NCI-H187 (cell line): Measurements from ENCODE around the gene ARID3A.

ENCODE experiments used
- DNase-seq, 2 experiments: peaks; one replicate each; lab custom pipeline; 2025; lab: John Stamatoyannopoulos, UW

ARID3A gene

DNA sequence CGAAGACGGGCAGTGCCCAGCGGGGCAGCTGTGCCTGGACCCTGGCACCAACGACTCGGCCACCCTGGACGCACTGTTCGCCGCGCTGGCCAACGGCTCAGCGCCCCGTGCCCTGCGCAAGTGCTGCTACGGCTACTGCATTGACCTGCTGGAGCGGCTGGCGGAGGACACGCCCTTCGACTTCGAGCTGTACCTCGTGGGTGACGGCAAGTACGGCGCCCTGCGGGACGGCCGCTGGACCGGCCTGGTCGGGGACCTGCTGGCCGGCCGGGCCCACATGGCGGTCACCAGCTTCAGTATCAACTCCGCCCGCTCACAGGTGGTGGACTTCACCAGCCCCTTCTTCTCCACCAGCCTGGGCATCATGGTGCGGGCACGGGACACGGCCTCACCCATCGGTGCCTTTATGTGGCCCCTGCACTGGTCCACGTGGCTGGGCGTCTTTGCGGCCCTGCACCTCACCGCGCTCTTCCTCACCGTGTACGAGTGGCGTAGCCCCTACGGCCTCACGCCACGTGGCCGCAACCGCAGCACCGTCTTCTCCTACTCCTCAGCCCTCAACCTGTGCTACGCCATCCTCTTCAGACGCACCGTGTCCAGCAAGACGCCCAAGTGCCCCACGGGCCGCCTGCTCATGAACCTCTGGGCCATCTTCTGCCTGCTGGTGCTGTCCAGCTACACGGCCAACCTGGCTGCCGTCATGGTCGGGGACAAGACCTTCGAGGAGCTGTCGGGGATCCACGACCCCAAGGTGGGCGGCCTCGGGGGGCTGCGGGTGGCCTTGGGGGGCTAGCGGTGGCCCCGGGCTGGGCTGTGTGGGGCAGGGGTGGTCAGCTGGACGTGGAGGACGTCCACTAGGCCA is 79.2 kb downstream of the ARID3A start:
- no peak for DNase-seq

DNA sequence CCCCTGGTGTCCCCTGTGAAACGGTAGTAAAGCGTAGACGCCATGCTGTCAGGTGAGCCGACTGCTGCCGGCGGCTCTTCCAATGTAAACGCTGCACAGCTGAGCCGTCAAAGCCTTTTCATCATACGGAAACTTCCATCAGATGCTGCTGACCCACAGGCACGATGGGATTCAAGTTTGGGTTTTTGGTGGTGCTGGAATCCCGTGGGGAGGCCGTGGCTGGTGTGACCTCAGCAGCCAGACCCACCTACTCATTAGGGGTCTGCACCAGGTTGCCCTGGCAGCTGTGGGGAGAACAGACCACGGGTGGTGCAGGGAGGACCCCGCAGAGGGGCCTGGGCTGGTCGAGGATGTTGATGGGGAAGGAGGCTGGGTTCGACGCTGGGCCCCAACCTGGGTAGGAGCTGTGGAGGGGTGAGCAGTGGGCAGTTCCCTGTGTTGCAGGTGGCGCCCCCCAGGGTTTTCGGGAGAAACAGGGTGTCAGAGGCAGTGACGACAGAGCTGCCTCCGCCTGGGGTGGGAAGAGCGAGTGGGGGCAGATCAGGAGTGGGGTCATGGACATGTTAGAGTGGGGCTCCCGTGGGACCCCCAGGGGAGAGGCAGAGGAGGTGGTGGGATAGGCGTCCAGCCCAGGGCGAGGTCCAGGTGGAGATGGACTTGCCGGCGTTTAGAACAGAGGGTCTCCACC is 81.0 kb downstream of the ARID3A start:
- DNase-seq, result no peak

DNA sequence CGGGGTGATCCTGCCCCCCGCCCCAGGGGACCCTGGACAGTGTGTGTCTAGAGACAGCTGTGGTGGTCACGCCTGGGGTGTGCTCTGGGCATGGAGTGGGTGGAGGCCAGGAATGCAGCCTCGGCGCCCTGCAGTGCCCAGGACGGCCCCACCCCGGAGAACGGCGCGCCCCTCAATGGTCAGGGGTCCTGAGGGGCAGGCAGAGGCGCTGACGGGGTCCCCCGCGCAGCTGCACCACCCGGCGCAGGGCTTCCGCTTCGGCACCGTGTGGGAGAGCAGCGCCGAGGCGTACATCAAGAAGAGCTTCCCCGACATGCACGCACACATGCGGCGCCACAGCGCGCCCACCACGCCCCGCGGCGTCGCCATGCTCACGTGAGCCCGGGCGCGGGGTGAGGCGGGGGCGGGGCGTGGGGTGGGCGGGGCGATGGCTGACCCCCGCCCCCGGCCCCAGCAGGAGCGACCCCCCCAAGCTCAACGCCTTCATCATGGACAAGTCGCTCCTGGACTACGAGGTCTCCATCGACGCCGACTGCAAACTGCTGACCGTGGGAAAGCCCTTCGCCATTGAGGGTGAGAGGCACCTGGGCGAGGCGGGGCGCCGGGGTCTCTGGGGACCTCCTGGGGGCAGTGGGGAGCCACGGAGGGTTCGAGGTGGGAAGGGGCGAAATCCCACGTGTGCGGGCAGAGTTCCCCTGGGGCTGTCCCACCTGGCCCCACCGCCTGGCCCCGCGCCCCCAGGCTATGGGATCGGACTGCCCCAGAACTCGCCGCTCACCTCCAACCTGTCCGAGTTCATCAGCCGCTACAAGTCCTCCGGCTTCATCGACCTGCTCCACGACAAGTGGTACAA is 81.8 kb downstream of the ARID3A start:
- DNase-seq, result no peak

DNA sequence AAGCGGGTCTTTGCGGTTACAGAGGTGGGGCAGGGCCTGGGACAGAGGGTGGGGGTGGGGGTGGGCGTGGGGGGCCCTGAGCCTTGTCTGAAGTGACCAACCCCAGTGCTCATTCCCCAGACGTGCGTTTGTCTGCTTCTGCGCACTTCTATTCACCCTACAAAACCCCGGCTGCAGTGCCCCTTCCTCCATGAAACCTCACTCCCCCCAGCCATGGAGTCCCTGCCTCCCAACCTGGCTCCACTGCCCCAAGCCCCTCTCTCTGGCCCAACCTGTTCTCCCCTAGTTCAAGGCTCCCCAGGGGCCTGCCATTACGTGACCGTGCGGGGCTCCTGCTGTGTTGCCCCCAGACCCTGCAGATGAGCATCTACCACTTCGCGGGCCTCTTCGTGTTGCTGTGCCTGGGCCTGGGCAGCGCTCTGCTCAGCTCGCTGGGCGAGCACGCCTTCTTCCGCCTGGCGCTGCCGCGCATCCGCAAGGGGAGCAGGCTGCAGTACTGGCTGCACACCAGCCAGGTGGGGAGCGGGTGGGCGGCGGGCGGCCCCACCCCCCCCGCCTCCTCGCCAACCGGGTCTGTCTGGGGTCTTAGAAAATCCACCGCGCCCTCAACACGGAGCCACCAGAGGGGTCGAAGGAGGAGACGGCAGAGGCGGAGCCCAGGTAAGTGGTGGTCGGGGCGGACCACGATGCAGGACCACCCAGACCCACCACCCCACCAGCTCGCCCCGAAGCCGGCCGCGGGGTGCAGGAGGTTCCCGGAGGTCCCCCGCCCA is 82.6 kb downstream of the ARID3A start:
- DNase-seq, result no peak

DNA sequence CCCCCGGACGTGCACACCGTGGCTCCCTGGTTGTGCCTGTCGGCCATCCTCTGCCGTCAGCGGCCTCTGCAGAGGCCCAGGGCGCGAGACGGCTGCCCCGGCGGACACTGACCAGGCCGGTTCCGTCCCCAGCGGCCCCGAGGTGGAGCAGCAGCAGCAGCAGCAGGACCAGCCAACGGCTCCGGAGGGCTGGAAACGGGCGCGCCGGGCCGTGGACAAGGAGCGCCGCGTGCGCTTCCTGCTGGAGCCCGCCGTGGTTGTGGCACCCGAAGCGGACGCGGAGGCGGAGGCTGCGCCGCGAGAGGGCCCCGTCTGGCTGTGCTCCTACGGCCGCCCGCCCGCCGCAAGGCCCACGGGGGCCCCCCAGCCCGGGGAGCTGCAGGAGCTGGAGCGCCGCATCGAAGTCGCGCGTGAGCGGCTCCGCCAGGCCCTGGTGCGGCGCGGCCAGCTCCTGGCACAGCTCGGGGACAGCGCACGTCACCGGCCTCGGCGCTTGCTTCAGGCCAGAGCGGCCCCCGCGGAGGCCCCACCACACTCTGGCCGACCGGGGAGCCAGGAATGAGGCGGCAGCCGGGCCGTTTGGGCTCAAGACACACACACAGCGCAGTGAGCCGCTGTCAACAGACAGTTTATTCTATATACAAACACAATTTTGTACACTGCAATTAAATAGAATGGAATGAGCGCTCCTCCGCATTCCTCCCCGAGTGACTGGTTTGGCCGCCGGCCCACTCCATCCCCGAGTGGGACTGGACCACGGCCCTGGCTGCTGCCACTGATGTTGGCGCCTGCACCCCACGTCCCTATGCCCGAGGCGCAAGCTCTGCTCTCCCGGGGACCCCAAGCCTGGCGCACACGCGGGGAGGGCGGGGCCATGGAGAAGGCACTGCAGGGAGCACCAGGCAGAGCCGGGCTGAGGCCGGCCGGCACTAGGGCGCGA is 83.5 kb downstream of the ARID3A start:
- DNase-seq, result no peak

DNA sequence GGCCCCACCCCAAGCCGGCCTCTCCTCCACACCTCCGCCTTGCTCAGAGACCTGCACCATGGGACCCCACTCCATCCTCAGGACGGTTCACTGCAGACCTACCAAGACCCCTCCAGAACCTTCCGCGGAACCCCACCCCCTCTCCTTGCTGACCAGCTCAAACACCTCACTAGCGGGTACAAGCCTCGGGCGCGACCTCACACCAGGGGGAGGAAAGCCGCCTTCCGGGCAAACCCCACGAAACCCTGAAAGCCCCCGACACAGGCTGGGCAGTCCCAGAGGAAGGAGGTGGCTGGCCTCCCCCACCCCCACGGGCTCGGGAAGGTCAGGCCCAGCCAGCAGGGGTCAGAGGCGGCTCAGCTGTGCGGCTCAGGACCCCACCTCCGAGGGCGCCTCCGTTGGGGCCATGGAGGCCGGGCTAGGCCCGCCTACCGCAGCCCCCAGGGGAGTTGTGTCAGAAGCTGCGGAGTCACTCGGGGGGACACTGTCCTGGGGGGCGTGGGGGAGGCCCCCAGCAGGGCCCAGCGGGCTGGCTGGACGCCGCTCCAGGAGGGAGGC is 84.2 kb downstream of the ARID3A start:
- DNase-seq, result no peak

DNA sequence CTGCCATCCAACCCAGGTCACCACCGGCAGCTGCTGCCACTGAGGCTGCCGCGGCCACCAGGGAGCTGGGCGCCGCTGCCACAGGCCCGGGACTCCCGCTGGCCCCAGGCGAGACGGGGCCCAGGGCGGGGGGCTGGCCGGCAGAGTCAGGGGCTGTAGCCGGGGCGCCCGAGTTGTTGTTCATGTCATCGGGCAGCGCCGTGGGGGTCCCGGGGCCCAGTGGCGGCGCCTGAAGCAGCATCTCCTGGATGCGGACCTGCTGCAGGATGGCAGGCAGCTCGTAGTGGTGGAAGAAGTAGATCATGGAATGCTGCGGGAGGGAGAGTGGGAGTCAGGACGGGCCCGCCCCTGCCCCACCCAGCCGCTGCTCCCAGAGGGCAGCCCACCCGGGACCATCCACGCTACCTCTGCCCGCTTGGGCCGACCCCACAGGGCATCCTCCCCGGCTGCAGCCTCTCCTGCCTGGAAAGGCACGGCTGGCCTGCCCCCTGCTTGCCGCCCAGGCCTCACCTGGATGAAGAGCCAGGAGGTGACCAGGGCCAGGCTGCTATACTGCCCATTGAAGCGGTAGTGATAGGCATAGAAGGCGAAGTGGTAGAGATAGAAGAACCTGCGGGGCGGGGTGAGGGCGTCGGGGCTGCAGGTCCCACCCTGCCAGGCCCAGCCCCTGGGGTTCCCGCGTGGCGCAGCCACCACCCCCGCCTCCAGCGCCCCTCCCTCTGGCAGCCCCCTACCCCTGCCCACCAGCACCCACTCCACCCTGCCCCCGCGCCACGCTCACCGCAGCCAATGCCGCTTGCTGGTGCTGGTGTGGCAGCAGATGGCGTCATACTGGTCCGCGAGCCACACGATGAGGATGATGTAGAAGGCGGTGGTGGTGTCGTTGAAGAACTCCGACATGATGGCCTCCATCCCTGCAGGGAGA is 85.0 kb downstream of the ARID3A start:
- DNase-seq, result no peak

DNA sequence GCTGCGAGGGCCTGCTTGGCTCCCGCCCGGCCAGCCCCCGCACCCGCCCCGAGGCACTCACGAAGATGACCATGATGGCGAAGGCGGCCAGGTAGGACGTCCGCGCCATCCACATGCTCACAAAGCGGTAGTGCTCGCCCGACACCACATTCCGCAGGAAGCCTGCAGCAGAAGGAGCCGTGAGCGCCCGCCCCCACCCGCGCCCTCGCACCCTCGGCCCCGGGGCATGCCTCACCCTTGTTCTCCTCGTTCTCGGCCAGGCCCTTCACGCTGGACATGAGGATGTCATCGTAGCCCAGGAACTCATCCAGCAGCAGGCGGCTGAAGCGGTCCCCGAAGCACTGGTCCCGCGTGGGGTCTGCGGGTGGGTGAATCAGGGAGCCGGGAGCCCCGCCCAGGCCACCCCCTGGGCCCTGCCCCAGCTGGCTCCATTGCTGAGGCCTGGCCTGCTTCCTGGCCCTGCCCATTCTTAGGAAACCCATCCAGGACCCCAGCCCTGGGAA is 86.0 kb downstream of the ARID3A start:
- DNase-seq, result no peak

DNA sequence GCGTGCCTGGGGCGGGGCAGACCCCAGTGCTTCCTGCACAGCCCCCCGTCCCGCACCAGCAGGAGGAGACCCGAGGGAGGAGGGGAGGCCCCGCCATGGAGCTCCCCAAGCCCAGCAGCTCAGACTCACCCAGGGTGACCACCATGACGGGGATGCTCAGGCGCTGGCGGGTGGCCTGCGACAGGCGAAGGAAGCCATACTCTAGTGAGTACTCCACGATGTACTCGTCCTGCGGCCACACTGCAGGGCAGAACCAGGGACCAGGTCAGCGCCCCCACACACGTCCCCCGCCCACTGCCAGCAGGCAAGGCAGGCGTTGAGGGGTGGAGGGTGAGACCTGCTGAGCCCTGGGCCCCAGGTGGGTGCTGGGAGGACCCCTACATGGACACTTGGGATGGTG is 86.5 kb downstream of the ARID3A start:
- DNase-seq, result no peak

DNA sequence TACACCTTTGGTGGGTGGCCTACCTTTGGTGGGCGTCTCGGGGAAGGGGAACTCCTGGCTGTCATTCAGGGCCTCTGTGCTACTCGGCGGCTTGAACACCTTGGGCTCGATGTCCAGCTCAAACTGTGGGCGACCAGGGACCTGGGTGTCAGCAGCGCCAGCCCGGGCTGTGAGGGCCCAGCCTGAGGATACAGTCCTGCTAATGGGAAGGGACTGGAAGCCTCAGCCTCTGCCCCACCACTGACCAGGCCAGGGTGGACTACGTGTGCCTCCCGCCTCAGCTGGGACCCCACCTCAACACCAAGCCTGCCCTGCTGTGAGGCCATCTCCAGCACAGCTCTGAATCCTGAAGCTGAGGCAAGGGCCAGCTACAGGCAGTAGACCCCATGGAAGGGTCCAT is 87.4 kb downstream of the ARID3A start:
- DNase-seq, result no peak

DNA sequence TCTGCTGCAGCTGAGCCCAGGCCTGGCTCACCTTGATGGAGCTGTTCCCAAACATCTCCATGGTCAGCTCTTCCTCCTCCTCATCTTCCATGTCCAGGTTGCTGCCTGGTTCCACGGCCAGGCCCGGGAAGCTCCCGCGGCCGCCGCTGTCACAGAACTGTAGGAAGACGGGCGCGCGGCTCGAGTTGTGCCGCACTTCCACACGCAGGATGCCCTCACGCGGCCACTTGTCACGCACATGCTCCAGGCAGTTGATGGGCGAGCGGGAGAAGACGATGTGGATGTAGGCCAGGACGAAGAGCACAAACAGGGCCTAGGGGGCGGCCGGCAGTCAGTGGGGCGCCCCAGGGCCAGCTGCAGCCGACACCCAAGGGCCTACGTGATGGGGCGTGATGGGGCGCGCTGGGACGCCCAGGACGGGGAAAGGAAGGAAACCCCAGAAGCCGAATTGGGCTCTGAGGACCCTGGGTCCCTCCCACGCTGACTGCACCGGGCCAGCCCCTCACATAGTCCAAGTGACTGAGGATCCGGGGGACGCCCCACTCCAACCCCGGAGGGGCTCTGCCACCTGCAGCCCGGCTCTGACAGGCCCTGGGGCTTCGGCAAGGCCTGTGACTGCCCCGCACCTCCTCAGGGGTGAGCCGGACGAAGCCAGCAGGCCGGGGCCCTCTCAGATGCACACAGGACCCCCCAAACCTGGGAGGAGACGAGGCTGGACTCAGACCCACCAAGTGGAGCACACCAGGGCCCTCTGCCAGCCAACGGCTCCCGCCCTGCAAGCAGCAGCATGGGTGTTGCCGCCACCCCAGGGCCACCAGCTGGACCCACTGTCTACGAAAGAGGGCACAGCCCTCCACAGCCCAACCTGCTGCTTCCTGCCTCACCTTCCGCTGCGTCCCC is 88.6 kb downstream of the ARID3A start:
- no peak for DNase-seq

DNA sequence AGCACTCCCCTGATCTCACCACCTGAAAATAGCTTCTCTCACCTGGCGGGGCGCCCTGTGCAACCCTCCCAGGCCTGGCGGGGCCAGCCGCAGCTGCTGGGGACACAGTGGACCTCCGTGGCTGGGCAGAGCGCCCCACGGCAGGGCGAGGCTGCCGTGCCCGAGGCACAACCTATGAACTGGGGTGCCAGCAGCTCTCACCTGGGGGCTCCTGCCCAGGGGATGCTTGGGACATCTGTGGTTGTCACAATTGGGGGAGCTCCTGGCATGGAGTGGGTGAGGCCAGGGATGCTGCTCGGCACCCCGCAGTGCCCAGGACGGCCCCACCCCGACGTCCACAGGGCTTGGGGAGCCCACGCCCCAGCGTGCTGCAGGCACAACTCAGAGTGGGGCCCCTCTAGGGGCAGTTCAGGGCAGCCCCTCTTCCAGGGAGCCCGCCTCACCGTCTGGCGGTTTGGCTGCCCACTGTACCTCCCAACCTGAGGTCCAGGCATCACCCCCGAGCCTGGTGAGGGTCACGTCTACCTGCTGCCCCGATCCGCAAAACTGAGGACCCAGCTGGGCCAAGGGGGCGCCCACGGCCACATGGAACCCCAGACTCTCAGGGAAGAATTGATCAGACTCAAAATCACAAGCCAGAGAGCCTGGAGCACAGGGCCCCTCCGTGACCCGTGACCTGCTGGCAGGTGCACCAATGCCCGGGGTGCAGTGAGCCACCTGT is 89.4 kb downstream of the ARID3A start:
- DNase-seq, result no peak

DNA sequence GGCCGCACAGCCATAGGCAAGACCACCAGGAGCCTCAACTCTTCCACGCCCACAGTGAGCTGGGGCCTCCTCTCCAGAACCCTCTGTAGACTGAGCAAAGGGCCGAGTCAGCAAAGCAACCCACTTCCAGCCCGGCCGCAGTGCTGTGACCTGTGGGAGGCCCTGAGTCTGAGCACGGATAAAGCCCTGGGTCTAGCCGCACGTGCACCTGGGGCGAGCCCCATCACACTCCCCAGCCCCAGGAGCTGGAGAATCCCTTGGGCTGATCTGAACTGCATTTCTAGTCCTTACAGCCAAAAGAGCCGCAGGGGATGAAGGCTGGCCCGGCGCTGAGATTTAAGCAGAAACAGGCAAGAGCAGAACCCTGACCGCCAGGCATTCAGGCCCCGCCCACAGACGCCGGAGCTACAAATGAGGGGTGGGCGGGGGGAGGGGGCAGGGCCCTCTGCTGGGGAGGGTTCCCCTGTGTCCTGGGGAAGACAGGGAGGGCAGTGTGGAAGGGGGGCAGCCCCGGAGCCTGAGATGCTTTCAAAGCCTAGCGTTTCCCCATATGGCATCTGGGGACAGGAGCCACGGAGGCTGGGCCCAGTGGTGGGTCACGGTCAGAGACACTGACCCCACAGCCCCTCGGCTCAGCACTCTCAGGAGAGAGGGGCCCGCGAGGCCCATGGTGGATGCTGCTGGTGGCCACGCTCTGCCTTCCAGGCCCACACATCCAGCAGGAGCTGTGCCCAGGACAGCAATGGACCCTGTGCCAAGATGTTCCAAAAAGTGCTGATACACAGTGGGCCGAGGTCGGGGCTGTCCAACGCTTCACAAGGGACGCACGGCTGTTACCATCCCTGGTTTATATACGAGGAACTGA is 90.2 kb downstream of the ARID3A start:
- DNase-seq, result no peak

DNA sequence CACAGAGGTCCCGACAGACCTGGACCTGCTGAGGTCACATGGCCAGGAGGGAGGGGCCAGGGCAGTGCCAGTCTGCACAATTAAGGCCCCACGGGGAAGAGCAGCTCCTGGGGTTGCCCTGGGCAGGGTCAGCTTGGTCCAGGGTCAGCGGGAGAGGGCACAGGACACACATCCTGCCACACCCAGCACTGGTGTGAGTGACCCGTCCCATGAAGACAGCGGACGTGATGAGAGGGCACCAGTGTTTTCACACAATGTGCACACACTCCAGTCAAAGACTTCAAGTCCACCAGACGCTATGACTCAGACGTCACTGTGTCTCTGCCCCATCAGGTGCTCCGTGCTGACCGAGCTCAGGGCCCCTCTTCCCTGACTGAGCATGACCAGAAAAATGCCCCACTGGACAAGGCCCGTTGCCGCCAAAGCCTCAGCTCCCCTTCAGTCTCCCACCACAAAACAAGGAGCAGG is 90.8 kb downstream of the ARID3A start:
- no peak for DNase-seq

DNA sequence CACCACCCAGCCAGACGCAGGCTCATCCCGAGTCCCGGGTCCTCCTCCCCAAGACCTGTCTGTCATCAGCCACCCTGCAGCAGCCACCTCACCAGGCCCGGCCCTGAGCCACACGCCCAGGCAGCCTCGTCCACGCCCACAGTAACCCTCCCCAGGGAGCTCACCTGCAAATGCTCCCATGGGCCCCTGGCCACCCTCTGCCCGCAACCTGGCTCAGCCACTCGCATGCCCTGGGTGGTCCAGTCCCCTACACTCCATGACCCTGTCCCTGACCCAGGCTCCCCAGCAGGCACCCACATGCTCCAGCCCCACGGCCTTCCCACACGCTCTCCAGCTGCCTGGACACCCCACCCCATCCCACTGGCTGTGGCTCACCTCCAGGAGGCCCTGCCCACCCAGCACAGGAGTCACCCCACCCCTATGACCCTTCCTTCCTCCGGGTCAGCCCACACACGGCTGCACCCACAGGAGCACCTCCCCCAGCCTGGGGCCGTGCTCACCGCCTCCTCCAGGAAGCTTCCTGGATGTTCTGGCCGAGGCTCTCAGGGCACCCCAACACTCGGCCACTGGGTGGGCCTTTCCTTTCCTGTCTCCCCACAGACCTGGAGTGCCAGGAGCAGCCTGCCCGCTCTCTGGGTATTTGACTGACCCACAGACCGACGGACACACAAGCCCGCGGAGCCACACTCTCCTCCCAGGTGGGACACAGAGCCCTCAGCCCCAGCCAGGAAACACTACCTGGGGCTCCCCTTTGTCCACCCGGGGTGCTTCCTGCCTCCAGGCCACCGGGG is 91.5 kb downstream of the ARID3A start:
- no peak for DNase-seq
